ENCODE results near the gene PFDN6. TPM values are rescaled to one million over a fixed set of nuclear protein-coding genes. Genes with fewer than 3 reads are reported as not detected.

Gene PFDN6
- total and polyA plus RNA-seq, 2 of the 13 experiments (the other 11 are each of a cell fraction or from before 2014, with no cell fraction given) = 75.5 to 87.0 TPM

GRCh38 chr6:33273924-33274902 is 15.2 kb upstream of the PFDN6 start (continued):
- TF ChIP-seq SAFB2 (CRISPR knock-in tag; IDR thresholded peaks at IDR 0.05; ENCODE audit: borderline replicate concordance, low read depth) = 0 out of 2 replicates have a peak, but pooled peaks have one; percentile 39
- peak; percentile 60; the same call in 1 of the 2 replicates for TF ChIP-seq RBFOX2 (IDR thresholded peaks at IDR 0.05; ENCODE audit: low read depth, low read length)
- TF ChIP-seq POLR2A (IDR thresholded peaks at IDR 0.05; ENCODE audit: insufficient read depth in 1 of 2, low read depth in 2 of 2, low read length in 2 of 2) = peak; percentile 36 to 48; a peak in 3 of 4 replicates
- TF ChIP-seq PATZ1 (CRISPR knock-in tag; IDR thresholded peaks at IDR 0.05) = no peak
- peak; percentile 33 for TF ChIP-seq RBM22 (optimal IDR thresholded peaks at IDR 0.05; ENCODE audit: low read length)
- no peak for TF ChIP-seq ZNF768 (CRISPR knock-in tag; IDR thresholded peaks at IDR 0.05)
- TF ChIP-seq MED13 (CRISPR knock-in tag; IDR thresholded peaks at IDR 0.05) = no peak
- TF ChIP-seq, protein P1, sequence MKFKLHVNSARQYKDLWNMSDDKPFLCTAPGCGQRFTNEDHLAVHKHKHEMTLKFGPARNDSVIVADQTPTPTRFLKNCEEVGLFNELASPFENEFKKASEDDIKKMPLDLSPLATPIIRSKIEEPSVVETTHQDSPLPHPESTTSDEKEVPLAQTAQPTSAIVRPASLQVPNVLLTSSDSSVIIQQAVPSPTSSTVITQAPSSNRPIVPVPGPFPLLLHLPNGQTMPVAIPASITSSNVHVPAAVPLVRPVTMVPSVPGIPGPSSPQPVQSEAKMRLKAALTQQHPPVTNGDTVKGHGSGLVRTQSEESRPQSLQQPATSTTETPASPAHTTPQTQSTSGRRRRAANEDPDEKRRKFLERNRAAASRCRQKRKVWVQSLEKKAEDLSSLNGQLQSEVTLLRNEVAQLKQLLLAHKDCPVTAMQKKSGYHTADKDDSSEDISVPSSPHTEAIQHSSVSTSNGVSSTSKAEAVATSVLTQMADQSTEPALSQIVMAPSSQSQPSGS (CRISPR knock-in tag; IDR thresholded peaks at IDR 0.05) = no peak
- no peak for TF ChIP-seq ZC3H4 (CRISPR knock-in tag; IDR thresholded peaks at IDR 0.05; ENCODE audit: borderline replicate concordance)
- TF ChIP-seq, protein P2, sequence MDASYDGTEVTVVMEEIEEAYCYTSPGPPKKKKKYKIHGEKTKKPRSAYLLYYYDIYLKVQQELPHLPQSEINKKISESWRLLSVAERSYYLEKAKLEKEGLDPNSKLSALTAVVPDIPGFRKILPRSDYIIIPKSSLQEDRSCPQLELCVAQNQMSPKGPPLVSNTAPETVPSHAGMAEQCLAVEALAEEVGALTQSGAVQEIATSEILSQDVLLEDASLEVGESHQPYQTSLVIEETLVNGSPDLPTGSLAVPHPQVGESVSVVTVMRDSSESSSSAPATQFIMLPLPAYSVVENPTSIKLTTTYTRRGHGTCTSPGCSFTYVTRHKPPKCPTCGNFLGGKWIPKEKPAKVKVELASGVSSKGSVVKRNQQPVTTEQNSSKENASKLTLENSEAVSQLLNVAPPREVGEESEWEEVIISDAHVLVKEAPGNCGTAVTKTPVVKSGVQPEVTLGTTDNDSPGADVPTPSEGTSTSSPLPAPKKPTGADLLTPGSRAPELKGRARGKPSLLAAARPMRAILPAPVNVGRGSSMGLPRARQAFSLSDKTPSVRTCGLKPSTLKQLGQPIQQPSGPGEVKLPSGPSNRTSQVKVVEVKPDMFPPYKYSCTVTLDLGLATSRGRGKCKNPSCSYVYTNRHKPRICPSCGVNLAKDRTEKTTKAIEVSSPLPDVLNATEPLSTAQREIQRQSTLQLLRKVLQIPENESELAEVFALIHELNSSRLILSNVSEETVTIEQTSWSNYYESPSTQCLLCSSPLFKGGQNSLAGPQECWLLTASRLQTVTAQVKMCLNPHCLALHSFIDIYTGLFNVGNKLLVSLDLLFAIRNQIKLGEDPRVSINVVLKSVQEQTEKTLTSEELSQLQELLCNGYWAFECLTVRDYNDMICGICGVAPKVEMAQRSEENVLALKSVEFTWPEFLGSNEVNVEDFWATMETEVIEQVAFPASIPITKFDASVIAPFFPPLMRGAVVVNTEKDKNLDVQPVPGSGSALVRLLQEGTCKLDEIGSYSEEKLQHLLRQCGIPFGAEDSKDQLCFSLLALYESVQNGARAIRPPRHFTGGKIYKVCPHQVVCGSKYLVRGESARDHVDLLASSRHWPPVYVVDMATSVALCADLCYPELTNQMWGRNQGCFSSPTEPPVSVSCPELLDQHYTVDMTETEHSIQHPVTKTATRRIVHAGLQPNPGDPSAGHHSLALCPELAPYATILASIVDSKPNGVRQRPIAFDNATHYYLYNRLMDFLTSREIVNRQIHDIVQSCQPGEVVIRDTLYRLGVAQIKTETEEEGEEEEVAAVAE (CRISPR knock-in tag; IDR thresholded peaks at IDR 0.05; ENCODE audit: borderline replicate concordance) = peak; percentile 38; the same call in 1 of the 2 replicates
- TF ChIP-seq ZNF780A (CRISPR knock-in tag; IDR thresholded peaks at IDR 0.05) = 0 out of 2 replicates have a peak, but pooled peaks have one; percentile 35
- TF ChIP-seq, protein P3, sequence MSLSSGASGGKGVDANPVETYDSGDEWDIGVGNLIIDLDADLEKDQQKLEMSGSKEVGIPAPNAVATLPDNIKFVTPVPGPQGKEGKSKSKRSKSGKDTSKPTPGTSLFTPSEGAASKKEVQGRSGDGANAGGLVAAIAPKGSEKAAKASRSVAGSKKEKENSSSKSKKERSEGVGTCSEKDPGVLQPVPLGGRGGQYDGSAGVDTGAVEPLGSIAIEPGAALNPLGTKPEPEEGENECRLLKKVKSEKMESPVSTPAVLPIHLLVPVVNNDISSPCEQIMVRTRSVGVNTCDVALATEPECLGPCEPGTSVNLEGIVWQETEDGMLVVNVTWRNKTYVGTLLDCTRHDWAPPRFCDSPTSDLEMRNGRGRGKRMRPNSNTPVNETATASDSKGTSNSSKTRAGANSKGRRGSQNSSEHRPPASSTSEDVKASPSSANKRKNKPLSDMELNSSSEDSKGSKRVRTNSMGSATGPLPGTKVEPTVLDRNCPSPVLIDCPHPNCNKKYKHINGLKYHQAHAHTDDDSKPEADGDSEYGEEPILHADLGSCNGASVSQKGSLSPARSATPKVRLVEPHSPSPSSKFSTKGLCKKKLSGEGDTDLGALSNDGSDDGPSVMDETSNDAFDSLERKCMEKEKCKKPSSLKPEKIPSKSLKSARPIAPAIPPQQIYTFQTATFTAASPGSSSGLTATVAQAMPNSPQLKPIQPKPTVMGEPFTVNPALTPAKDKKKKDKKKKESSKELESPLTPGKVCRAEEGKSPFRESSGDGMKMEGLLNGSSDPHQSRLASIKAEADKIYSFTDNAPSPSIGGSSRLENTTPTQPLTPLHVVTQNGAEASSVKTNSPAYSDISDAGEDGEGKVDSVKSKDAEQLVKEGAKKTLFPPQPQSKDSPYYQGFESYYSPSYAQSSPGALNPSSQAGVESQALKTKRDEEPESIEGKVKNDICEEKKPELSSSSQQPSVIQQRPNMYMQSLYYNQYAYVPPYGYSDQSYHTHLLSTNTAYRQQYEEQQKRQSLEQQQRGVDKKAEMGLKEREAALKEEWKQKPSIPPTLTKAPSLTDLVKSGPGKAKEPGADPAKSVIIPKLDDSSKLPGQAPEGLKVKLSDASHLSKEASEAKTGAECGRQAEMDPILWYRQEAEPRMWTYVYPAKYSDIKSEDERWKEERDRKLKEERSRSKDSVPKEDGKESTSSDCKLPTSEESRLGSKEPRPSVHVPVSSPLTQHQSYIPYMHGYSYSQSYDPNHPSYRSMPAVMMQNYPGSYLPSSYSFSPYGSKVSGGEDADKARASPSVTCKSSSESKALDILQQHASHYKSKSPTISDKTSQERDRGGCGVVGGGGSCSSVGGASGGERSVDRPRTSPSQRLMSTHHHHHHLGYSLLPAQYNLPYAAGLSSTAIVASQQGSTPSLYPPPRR (CRISPR knock-in tag; IDR thresholded peaks at IDR 0.05; ENCODE audit: borderline replicate concordance) = no peak
- no peak for TF ChIP-seq FOXK1 (CRISPR knock-in tag; IDR thresholded peaks at IDR 0.05; ENCODE audit: borderline replicate concordance, low read depth)
- TF ChIP-seq ZNF547 (CRISPR knock-in tag; IDR thresholded peaks at IDR 0.05) = 0 out of 2 replicates have a peak, but pooled peaks have one; percentile 27
- peak; percentile 28; the same call in 1 of the 2 replicates for TF ChIP-seq ZFY (CRISPR knock-in tag; IDR thresholded peaks at IDR 0.05)
